Measurements from ENCODE around the gene LIMCH1.

The LIMCH1 gene

DNA sequence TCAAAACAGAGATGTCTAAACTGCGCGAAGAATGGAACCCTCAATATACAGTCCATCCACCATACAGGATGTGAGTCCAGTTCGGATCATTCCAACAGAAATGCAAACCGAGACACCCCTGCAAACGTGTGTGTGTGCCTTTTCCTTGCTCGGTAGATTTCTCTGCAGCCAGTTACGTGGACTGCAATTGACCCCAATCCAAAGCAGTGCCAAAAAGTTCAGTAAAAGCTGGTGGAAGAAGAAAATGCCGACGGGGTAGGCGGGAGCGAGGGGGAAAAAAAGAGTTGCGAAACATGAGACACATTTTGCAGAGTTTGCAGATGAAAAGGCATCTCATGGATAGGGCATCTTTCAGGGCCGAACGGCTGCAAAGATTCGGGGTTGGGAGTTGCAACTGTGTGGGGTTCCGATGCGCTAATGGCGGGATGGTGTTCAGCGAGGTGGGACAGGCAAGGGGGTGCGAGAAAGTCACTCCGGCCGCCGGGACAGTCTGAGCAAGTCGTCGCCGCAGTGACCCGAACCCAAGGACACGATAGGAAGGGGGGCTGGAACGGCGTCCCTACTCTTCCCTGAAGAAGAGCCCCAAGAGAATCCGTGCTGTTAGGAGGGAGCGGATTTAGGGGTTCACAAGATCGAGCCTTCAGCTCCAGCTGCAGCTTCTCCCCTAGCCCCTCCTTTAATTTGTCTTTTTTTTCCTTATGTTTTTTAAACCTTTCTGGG is 206.8 kb downstream of the LIMCH1 start:
- intact Hi-C loops (cut with micrococcal nuclease), result no loop called here
- Mint-ChIP-seq H3K27ac (no peak overlapping the region), H3K4me3 (no peak overlapping the region), H3K4me1 (ENCODE audit: low read depth) (no peaks in the 10 kb centered on the region), H3K9me3 (no peaks in the 10 kb centered on the region), H3K27me3 (peaks cover 83% of the 10 kb centered on the region), H3K36me3 (ENCODE audit: low read depth) (no peaks in the 10 kb centered on the region)

DNA sequence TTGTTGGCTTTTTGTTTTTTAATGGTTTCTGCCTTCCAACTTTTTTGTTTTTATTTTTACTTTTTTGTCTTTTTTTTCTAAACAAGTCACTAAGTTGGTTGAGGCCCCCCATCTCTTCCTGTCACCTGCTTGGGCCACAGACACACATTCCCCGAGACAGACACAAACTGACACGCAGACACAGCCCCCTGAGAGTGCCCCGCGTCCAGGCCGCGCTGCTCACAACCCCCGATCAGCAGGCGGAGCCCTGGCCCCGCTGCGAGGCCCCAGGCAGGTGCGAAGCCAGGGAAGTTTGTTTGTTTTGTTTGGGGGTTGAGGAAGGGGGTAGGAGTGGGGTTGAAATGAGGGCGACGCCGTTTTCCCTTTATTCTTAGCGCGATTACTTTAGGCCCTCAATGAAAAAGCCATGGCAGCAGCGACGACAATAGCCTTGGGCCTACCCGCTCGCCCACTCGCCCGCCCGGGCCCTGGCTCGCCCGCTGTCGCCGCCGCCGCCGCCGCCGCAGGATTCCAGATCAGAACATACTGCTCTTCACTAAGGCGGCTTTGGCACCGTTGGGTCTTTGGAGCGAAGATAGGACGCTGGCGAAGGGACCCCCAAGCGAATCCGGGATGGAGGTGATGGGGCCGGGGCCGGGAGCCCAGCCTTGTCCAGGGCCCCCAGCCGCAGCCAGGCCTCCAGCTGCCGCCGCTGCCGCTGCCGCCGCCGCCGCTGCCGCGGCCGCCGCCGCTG is 207.5 kb downstream of the LIMCH1 start:
- intact Hi-C loops (cut with micrococcal nuclease), result no loop called here
- Mint-ChIP-seq H3K4me3 (no peak overlapping the region), H3K9me3 (no peaks in the 10 kb centered on the region), H3K4me1 (ENCODE audit: low read depth) (no peaks in the 10 kb centered on the region), H3K36me3 (ENCODE audit: low read depth) (no peaks in the 10 kb centered on the region), H3K27ac (no peak overlapping the region), H3K27me3 (peaks cover 84% of the 10 kb centered on the region)

DNA sequence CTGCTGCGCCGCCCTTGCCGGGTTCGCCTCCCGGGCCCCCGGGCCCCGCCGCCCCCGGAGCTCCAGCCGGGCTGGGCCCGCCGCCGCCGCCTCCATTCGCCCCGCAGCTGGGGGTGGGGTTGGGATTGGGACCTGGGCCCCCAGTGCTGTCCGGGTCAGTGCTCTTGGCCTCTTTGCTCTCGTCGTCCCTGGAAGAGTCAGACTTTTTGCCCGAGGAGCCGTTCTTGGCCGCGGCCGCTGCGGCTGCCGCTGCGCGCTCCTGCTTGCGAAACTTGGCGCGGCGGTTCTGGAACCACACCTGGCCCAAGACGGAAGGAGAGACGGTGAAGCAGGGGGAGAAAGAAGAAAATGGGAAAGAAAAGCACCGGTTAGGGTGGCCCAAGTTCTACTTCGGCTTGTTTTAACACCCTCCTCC is 208.1 kb downstream of the LIMCH1 start:
- H3K4me1 Mint-ChIP-seq (ENCODE audit: low read depth), result no peaks in the 10 kb centered on the region
- intact Hi-C loops (cut with micrococcal nuclease), result no loop called here
- peaks cover 88% of the 10 kb centered on the region for H3K27me3 Mint-ChIP-seq
- H3K4me3 Mint-ChIP-seq, result no peak overlapping the region
- no peak overlapping the region for H3K27ac Mint-ChIP-seq
- no peaks in the 10 kb centered on the region for H3K9me3 Mint-ChIP-seq
- H3K36me3 Mint-ChIP-seq (ENCODE audit: low read depth), result no peaks in the 10 kb centered on the region

DNA sequence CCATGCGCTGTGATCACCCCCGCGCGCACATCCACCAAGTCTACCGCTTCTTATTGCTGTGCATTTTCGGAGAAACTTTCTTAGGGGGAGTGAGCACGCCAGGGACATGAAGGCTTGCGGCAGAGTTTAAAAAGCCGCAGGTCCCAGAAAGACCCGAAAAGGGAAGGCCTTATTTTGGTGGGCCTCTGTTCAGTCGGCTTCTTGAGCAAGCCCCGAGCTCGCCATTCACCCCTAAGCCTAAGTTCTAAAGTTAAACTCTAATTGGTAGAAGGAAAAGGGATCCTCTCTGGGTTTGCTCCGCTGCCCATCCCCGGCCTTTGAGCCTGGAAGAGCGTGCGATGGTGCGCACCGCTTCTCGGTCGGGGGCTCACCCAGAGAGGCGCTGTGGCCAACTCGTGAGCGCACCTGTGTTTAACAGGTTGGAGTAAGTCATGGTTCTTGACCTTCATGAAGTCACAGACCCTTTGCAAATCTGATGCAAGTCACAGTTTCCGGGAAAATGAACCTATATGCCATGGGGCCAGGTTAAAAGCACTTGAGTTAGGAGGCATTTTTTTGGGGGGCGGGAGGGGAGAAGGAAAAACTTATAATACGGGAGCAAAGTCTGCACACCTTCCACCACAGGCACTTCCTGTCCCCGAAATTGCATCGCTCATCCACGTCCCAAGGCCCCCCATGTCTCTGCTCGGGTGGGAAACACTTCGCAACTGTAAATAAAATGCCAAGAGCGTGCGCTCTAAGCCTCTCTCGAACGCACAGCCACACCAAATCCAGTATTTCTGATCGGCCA is 208.7 kb downstream of the LIMCH1 start:
- H3K4me3 Mint-ChIP-seq, result no peak overlapping the region
- H3K27me3 Mint-ChIP-seq, result peaks cover 89% of the 10 kb centered on the region
- no peaks in the 10 kb centered on the region for H3K36me3 Mint-ChIP-seq (ENCODE audit: low read depth)
- H3K9me3 Mint-ChIP-seq, result no peaks in the 10 kb centered on the region
- intact Hi-C loops (cut with micrococcal nuclease), result no loop called here
- no peak overlapping the region for H3K27ac Mint-ChIP-seq
- no peaks in the 10 kb centered on the region for H3K4me1 Mint-ChIP-seq (ENCODE audit: low read depth)

DNA sequence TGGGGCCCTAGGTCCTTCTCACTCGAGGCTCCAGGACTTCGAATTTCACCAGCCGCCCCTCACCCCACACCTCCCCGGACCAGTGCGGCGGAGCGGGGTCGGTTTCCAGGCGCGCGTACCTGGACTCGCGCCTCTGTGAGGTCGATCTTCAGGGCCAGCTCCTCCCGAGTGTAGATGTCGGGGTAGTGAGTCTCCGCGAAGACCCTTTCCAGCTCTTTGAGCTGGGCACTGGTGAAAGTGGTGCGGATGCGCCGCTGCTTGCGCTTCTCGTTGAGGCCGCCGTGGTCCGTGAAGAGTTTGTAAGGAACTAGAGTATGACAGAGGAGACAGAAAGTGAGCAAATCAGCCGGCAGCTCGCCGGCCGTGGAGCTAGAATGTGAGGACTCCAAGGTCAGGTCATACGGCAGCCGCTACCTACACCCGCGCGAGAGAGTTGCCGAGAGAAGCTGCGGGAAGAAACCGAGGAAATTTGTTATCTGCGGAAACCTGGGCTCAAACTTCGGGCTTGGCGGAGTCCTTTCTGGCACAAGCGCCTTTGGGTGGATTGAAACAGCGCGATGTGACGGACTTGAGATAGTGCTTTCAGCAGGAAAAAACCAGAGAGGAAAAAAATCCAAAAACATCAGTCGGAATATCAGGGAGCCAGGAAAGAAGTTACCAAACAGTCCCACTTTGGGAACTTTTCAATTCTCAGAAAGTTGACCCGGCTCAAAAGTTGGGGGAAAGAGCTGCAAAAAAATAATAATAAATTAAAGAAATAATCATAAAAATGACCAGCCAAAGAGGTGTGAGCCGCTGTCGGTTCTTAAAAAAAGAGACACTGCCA is 209.5 kb downstream of the LIMCH1 start:
- no peak overlapping the region for H3K27ac Mint-ChIP-seq
- intact Hi-C loops (cut with micrococcal nuclease), result no loop called here
- no peaks in the 10 kb centered on the region for H3K9me3 Mint-ChIP-seq
- no peaks in the 10 kb centered on the region for H3K4me1 Mint-ChIP-seq (ENCODE audit: low read depth)
- no peaks in the 10 kb centered on the region for H3K36me3 Mint-ChIP-seq (ENCODE audit: low read depth)
- H3K4me3 Mint-ChIP-seq, result no peak overlapping the region
- peaks cover 92% of the 10 kb centered on the region for H3K27me3 Mint-ChIP-seq

DNA sequence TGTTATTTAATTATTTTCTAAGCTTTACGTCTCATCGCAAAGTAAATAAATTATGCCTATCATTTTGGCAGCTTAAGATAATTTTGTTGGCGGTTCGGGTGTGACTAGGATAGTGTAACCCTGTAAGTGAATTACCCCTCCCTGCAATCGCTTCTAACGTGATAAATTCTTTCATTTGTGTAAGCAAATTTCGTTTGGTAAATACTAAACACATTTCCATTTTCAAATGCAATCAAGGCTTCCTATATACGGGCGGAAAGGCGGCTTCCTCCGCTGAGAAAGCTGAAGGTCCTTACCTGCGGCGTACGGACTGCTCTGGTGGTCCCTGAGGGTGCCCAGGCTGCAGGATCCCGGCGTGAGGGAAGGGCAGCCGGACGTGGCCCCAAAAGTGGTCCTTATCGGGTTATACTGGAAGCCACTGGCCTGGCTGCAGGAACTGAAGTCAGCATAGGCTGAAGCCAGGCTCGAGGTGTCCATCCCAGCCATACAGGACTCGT is 210.2 kb downstream of the LIMCH1 start:
- intact Hi-C loops (cut with micrococcal nuclease), result no loop called here
- Mint-ChIP-seq H3K4me1 (ENCODE audit: low read depth) (no peaks in the 10 kb centered on the region), H3K4me3 (no peak overlapping the region), H3K36me3 (ENCODE audit: low read depth) (no peaks in the 10 kb centered on the region), H3K27me3 (peaks cover 91% of the 10 kb centered on the region), H3K27ac (no peak overlapping the region), H3K9me3 (no peaks in the 10 kb centered on the region)

DNA sequence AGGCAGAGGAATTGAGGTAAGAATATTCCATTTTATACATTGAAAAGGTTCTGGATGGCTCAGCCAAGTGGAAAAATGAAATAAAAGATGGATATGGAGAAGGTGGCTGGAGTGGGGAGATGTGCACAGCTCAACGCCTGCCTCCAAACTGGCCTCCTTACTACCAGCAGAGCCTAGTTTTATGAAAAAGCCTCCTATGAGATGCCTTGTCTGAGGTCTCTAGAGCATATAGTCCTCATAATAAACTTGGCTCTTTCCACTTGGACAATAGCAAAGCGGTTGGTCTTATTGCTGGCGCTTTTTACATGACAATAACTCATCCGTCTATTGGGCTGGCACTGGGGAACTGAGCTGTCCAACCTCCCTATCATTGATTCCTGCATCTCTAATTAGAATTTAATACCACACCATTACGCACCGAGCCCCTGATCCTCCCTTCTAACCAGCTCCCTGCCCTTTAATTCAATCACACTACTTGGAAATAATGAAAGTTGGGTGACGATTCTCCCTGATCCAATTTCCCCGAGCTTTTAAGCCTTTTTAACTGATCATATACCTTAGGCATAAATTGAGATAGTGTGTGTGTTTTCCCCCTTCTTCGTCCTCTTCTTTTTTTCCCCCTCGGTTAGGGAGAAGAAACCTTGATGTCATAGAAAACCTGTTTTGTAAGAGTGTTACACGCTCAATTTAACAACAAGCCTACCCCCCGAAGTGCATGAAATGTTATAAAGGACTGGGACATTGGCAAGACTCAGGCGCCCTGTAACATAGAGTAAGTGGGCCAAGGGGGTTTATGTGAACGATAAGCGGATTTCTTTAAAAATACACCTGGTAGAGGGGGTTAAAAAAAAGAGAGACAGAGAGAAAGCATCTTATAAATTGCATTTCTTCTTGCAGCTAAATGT is 210.9 kb downstream of the LIMCH1 start, which contains the start of gene PHOX2B:
TSS of gene PHOX2B (minus strand) at position 155 of the 905 bp plus-strand sequence. CDS start at position 40, 115 bp downstream.
- intact Hi-C loops (cut with micrococcal nuclease), result no loop called here
- Mint-ChIP-seq H3K27me3 (peaks cover 89% of the 10 kb centered on the region), H3K9me3 (no peaks in the 10 kb centered on the region), H3K4me1 (ENCODE audit: low read depth) (no peaks in the 10 kb centered on the region), H3K4me3 (no peak within 1 kb of the TSS), H3K27ac (no peak within 1 kb of the TSS), H3K36me3 (ENCODE audit: low read depth) (no peaks in the 10 kb centered on the region)

DNA sequence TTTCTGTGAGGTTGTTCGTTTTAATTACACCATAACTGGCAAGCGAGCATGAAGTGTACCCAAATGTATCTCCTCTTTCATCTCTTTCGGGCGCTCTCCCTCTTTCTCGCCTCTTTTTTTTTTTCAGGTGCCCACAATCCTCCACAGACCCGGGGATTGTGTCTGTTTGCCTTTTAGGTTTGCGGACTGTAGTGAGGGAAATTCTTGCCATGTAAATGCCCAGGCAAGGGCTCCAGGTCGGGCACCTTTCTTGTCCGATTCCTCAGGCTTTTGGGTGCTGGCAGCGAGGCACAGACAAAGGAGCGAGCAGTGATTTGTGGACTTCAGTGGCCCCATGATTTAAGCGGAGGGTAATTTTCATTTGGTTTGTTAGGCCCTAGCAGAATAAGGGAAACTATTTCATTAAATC is 211.7 kb downstream of the LIMCH1 start:
- intact Hi-C loops (cut with micrococcal nuclease), result no loop called here
- H3K4me3 Mint-ChIP-seq, result no peak overlapping the region
- no peak overlapping the region for H3K27ac Mint-ChIP-seq

More for the DNA sequence above, 211.7 kb downstream of the LIMCH1 start:
- no peaks in the 10 kb centered on the region for H3K9me3 Mint-ChIP-seq
- peaks cover 87% of the 10 kb centered on the region for H3K27me3 Mint-ChIP-seq
- H3K4me1 Mint-ChIP-seq (ENCODE audit: low read depth), result no peaks in the 10 kb centered on the region
- no peaks in the 10 kb centered on the region for H3K36me3 Mint-ChIP-seq (ENCODE audit: low read depth)
